ENCODE measurements around the gene ZNF501.
A peak's percentile ranks its signal among the peaks of the same experiment; 100 is the strongest.

The ZNF501 gene

GRCh38 chr3:44729384-44729910 lies at the start of gene ZNF501:
Gene ZNF501, plus strand, starts transcription at chr3:44729635. Its CDS starts 4,787 bp downstream, at chr3:44734422.
- peak; percentile 84 for DNase-seq

DNA sequence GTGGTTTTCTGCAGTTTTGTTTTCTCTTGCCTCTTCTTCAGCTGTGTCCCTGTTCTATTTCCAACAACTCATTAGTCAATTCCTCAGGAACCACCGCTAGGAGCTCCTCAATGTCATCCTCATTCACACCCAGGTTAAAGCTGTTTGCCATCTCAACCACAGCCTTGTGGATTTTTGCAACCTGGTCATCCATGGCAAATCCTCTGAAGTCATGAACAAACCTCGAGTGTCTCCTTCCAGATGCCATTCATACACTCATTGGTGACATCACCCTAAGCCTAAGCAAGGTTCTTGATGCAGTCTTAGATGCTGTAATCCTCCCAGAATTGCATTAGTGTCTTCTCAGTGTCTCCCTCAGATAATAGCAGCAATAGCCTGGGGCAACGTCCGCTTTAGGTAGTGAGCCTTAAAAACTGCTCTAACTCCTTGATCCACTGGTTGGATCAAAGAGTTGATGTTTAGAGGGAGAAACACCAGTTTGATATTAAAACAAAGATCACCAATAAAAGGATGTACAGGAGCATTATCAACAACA lies 48.4 kb upstream of the ZNF501 start:
- no peak for DNase-seq

DNA sequence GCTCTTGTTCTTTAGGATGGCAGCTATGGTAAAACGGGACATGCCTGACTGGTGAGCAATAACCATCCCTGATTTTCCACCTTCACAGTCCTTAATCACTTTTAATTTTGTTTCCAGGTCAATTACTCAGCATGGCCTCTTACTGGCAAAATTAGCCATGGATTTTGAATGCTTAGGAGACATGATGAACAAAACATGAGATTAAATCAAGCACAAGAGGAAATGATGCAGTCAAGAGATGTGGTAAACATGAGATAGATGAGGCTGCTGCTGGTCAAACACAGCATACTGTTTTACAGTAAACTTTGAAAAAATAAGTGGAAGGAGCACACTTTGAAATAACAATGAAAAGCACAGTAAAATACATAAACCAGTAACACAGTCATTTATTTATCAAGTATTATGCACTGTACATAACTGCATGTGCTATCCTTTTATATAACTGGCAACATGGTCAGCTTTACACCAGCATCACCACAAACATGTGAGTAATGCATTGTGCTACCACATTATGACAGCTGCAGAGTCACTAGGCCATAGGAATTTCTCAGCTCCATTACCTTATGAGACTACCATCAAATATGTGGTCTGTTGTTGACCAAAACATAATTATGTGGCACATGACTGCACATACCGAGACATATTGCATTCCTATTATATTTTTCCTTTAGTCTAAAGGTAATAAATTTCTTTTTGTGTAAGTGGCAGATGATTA lies 47.1 kb upstream of the ZNF501 start:
- no peak for DNase-seq

GRCh38 chr3:44685128-44685800 lies 44.2 kb upstream of the ZNF501 start:
- DNase-seq: peak; percentile 32

DNA sequence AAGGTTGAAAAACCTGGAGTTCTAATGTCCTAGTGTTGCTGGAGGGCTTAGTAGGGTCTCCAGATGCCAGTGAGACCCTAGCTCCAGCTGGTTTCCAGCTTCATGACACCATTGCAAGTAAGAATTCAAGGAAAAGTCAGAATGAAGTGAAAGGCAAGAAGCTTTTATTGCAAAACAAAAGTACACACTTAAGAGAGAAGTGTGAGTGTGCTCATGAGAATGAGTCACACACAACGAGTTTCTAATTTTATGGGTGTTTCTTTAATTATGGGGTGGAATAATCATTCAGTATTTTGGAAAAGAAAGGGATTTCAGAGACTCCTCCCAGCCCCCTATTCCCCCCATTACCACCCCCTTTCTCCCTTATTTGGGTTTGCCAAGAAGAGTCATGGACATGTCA lies 41.5 kb upstream of the ZNF501 start:
- DNase-seq: no peak

GRCh38 chr3:44712455-44713075 lies 16.9 kb upstream of the ZNF501 start, which contains the start of gene ZNF502:
Gene ZNF502, plus strand, starts transcription at chr3:44712660. Its CDS starts 7,602 bp downstream, at chr3:44720262.
- DNase-seq: peak; percentile 56

GRCh38 chr3:44721231-44722102 lies 8.0 kb upstream of the ZNF501 start:
- DNase-seq: no peak

DNA sequence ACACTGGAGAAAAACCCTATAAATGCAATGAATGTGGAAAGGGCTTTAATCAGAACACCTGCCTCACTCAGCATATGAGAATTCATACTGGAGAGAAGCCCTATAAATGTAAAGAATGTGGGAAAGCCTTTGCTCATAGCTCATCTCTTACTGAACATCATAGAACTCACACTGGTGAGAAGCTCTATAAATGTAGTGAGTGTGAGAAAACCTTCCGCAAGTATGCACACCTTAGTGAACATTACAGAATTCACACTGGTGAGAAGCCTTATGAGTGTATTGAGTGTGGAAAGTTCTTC lies 7.4 kb upstream of the ZNF501 start:
- no peak for DNase-seq

DNA sequence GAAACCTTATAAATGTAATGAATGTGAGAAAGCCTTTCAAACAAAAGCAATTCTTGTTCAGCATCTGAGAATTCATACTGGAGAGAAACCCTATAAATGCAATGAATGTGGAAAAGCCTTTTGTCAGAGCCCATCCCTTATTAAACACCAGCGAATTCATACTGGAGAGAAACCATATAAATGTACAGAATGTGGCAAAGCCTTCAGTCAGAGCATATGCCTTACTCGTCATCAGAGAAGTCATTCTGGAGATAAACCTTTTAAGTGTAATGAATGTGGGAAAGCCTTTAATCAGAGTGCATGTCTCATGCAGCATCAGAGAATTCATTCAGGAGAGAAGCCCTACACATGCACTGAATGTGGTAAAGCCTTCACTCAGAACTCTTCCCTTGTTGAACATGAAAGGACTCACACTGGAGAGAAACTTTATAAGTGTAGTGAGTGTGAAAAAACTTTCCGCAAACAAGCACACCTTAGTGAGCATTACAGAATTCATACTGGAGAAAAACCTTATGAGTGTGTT lies 5.3 kb downstream of the ZNF501 start:
- no peak for DNase-seq

- no peak for DNase-seq
Measured at GRCh38 chr3:44761101-44761423, 31.6 kb downstream of the ZNF501 start.

- DNase-seq: peak; percentile 99
Measured at GRCh38 chr3:44761424-44762169, 32.2 kb downstream of the ZNF501 start, which contains the start of the genes KIAA1143 and KIF15. Gene KIAA1143, minus strand, starts transcription at chr3:44761619. Its CDS starts 17 bp downstream, at chr3:44761602. Gene KIF15, plus strand, starts transcription at chr3:44761794. Its CDS starts 72 bp downstream, at chr3:44761866.

DNA sequence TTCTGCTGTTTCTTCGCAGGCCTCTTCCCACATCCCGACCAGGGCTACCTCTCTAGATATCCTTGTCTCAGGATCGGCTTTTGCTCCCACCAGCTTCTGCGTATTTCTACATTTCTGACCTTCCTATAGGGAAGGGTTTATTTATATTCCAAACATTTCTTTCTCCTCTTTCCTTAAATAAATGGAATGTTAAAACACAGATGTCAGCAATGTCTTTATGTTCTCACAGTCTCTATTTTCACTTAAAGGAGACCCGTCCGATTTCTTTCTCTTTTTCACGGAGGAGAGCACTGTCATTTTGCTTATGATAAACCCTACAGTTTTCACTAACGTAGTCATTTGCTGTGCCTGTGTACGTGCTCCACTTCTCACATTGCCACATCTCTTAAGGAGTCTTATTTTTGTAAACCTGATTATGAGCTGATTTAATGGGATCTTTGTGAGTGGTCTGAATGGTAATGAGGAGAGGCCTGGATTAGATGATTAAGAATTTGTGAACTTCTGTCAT lies 32.8 kb downstream of the ZNF501 start:
- DNase-seq: no peak

- DNase-seq: no peak
Measured at GRCh38 chr3:44762690-44763089, 33.3 kb downstream of the ZNF501 start.

DNA sequence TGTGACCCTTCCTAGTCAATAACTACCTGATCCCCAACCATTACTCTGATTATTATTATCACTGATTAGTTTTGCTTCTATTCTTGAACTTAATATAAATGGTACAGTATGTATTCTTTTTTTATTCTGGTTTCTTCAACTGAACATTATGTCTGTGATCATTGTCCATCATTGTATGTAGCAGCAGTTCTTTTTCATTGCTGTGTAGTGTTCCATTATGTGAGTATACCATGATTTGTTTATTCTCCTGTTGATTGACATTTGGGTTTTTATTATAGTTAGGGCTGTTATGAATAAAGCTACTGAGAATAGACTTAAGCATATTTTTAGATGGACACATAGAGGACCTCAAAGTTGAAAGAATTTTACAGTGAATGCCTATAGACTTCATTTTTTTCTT lies 34.8 kb downstream of the ZNF501 start:
- no peak for DNase-seq

DNA sequence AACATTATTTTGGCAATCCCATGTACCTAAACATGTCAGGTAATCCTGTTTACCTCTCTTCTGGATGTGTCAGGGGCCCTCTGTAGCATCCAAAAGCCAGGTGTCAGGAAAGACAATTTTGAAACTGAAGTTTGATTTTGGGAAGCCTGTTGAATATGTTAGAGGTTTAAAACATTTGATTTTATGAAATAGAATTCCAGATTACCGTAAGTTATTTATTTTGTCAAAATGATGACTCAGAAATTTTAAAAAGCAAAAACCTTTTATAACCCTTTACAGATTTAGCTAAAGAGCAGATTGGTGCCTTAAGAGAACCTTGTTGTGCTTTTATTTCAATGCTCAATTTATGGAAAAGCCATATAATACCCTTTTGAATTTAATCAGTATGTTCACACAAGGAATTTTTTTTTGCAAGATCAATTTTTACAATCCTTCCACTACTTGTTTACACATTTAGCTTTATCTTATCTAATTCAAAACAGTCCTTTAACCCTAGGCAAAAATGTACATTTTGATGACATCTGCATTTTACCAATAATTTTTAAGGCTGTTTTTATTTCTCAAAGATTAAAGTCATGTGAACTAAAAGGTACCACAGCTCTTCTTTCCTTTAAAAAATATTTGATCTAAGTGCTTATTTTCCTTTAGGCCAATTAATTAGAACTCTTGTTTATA lies 42.1 kb downstream of the ZNF501 start:
- no peak for DNase-seq

DNA sequence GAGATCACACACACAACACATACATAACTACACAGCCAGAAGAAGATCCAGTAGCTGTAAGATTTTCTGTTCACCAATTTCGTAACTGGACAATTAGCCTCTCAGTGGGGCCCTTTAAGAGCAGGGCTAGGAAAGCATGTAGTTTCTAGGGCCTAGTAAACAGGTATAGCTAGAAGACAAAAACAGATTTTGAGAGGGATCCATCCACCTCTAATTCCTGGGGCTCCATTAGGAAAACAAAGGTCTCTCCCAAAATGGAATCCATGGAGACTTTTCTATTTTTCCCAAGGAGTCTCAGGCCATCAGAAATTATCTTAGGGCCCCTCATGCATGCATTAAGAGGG lies 42.6 kb downstream of the ZNF501 start:
- DNase-seq: no peak

DNA sequence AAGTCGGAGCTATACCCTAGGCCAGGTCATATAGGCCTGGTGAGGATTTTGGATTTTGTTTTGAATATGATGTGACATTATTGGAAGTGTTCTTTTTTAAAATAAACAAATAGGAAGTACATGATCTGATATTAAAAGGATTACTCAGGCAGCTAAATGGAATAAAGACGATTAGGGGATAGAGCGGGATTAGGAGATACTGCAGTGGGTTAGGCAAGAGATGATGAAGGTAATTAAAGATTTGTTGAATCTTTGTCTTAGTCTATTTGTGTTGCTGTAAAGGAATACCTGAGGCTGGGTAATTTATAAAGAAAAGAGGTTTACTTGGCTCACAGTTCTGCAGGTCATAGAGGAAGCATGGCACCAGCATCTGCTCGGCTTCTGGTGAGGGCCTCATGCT lies 53.5 kb downstream of the ZNF501 start:
- DNase-seq: no peak

All from stimulated activated CD4-positive, alpha-beta T cell treated with anti-CD3 and anti-CD28 coated beads, Interleukin-4, amount 100 ng/mL, for 24 hours (primary cell).